ENCODE results near the gene SLC7A8.

GRCh38 chr14:23141706-23142444 is 41.6 kb downstream of the SLC7A8 start:
- TF ChIP-seq CTCF (IDR thresholded peaks at IDR 0.05) = no peak
- no peak for TF ChIP-seq POLR2A (IDR thresholded peaks at IDR 0.05)
